Stimulated activated CD4-positive, alpha-beta T cell treated with anti-CD3 and anti-CD28 coated beads, Interleukin-12 subunit alpha, Interleukin-12 subunit beta, amount 100 ng/mL, for 24 hours (primary cell): ENCODE measurements around the gene RAD21L1.
A peak's percentile ranks its signal among the peaks of the same experiment; 100 is the strongest.

ENCODE experiments used
- DNase-seq, 2 experiments: peaks; one replicate each; pipeline ENCODE4 v3.0.0-alpha.2; 2020; ENCODE audit warnings: low read depth in 2 of 2

The RAD21L1 gene

DNA sequence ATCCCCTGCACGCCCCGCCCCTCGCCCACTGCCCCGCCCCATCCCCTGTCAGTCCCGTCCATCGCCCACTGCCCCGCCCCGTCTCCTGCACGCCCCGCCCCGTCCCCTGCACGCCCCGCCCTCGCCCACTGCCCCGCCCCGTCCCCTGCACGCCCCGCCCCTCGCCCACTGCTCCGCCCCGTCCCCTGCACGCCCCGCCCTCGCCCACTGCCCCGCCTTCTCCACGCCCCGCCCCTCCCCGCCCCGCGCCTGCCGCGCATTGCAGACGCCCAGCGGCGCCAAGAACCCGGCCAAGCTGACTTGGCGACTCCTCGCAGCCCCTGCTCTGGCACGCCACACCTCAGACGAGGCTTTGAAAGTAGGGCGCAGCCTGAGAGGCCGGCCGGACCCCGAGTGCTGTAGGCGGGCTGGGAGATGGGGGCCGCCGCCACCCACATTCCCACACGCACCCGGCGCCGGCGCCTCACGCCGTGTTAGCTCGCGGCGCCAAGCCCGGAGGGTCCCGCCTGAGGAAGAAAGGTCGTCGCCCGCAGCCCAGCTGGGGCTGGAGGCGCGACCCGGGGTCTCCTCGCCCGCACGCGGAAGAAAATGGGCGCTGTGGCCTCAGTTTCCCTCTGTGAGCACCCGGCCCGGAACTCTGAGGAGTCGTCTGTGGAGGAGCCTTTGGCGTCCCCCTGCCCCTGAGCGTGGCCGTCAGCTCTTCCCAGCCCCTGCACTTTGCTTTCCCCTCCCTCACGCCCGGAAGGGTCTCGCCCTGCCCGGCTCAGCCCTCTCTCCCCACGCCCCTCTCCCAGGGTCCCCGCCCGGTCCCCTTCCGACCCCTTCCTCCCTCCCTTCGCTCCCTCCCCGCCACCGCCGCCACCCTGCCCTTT is at the start of gene RAD21L1:
TSS of gene RAD21L1 (plus strand) at position 262 of the 872 bp plus-strand sequence. CDS start 2,410 bp downstream, outside the sequence.
- DNase-seq, result peak; percentile 73 to 75

GRCh38 chr20:1177680-1178079 is 48.2 kb upstream of the RAD21L1 start:
- DNase-seq, result no peak

GRCh38 chr20:1178103-1178502 is 47.7 kb upstream of the RAD21L1 start:
- no peak for DNase-seq

- DNase-seq, result no peak
Observed at GRCh38 chr20:1178623-1179022, 47.2 kb upstream of the RAD21L1 start.

- no peak for DNase-seq
Observed at GRCh38 chr20:1180949-1181348, 44.9 kb upstream of the RAD21L1 start.

DNA sequence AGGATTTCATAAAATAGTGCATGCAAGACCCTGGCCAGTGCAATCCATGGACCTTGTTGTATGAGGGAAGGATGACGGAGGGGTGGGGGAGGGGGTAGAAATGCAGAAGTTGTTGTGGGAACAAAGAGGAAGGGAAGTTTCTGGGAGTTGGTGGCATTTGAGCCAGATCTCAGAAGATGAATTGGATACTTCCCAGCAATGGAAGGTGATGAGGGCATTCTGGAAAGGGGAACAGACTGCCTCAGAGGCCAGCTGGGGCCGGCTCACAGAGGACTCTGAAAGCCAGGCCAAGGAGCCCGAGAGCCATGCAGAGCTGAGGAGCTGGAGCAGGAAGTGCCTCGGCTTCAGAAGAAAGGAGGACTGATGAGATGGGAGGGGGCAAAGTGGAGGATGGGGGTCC is 43.7 kb upstream of the RAD21L1 start:
- no peak for DNase-seq

DNA sequence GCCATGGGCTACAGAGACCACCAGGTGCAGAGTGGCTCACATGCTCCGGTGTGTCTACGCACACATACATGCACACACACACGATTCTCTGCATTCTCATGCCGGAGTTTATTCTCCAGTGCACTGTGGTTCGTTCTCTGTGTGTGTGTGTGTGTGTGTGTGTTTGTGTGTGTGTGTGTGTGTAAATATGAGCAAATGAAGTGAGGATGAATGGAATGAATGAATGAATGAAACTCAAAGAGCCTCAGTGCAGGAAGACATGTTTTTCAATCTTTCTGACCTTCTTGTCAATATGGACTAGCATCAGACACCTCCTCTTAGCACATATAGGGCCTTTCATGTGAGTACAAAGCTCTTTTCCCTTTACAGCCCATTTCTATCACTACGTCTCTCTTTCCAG is 42.7 kb upstream of the RAD21L1 start:
- no peak for DNase-seq

DNA sequence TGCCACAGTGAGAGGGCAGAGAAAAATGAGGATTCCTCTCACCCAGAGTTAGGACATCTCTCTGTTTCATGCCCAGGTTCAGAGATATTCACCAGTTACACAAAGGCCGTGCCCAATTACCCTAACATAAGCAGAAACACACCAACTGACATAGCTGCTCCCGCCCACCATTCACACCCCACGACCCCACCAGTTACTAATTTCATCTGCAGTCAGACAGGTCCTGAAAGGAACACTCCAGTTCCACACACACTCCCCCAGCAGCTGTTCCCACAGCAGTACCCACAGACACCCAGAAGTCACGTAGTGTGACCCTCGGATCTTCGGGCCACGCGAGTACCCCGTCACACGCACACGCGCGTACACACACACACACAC is 41.6 kb upstream of the RAD21L1 start:
- DNase-seq, result no peak

DNA sequence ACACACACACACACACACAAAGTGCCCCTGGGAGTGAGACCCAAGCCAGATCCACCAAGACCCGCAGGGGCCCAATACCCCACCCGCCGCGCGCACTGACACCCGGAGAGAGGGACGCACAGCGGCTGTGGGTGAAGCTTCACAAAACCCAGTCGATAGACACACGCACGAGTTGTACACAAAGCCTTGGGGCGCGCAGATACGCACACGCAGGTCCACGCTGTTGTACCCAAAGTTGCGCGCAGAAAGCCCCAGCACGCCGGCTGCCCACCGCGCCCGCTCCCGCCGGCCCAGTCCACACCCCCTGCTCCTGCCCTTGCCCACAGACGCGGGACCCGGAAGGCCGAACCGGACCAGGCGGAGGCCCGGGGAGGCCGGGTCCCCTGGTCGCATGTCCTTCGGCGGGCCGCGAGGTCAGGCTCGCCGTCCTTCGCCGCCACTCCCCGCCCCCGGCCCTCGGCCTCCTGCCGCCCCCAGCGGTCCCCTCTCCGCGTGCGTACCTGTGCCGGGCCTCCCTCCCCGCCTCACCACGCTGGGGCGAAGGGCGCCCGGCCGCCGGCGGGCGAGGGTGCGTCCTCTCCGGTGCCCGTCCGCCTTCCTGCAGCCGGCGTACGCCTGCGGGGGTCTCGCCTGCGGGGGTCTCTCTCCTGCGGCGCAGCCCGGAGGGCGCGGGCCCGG is 41.1 kb upstream of the RAD21L1 start, which contains the start of gene TMEM74B:
TSS of gene TMEM74B (minus strand) at position 344 of the 678 bp plus-strand sequence. CDS start 1,180 bp downstream, outside the sequence.
- DNase-seq, result no peak

GRCh38 chr20:1185316-1185741 is 40.5 kb upstream of the RAD21L1 start:
- no peak for DNase-seq

GRCh38 chr20:1185790-1186334 is 40.0 kb upstream of the RAD21L1 start:
- DNase-seq, result peak in 1 of 2 experiments; percentile 46

GRCh38 chr20:1186367-1186991 is 39.4 kb upstream of the RAD21L1 start:
- no peak for DNase-seq

GRCh38 chr20:1187605-1188171 is 38.2 kb upstream of the RAD21L1 start:
- no peak for DNase-seq

DNA sequence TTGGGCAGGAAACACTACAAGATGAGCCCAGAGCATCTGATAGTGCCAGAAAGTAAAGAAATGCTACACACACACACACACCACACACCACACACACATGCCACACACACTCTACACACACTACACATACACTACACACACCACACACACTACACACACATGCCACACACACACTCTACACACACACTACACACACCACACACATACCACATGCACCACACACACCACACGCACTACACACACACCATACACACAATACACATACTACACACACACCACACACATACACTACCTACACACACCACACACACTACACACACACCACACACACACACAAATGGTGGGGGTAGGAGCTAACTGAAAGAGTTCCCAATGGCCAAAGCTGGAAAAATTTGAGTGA is 37.5 kb upstream of the RAD21L1 start:
- no peak for DNase-seq

DNA sequence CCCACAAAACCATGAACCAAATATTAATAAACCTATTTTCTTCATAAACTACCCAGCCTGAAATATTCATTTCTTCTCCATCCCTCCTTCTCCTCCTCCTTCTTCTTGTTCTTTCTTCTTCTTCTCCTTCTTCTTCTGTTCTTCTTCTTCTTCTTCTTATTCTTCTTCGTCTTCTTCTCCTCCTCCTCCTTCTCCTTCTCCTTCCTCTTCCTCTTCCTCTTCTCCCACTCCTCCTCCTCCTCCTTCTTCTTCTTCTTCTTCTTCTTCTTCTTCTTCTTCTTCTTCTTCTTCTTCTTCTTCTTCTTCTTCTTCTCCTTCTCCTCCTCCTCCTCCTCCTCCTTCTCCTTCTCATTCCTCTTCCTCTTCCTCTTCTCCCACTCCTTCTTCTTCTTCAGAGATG is 36.0 kb upstream of the RAD21L1 start:
- DNase-seq, result no peak

DNA sequence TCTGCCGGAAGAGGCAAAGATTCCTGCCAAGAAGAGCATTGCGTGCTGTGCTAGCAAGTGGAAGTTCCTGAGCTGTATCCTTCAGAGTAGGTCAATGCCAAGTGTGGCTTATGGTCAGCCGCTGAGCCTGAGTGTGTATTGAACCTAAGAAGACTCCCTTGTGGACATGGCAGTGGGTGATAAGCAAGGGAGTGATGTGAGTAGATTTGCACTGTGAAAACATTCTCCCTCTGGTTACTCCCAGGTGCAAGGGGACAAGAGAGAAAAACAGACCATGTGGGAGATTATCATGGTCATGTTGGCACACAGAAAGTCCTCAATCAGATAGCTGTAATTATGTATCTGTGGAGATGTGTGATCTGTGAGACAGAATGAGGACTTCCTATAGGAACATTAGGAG is 35.0 kb upstream of the RAD21L1 start:
- no peak for DNase-seq

DNA sequence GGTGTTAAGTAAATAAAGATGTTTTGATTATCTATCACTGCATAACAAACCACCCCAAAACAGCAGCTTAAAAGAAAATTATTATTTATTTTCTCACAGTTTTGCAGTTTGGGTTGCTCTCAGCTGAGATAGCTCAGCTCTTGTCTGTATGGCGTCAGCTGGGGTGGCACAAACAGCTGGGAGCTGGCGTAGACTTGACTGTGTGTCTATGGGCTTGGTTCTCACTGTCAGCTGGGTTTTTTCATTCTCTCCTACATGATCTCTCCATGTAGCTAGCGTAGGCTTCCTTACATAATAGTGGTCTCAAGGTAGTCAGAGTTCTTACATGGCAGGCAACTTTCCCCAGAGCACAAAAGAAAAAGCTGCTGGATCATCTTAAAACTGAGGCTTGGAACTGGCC is 34.5 kb upstream of the RAD21L1 start:
- no peak for DNase-seq

GRCh38 chr20:1195226-1195625 is 30.6 kb upstream of the RAD21L1 start:
- DNase-seq, result no peak

DNA sequence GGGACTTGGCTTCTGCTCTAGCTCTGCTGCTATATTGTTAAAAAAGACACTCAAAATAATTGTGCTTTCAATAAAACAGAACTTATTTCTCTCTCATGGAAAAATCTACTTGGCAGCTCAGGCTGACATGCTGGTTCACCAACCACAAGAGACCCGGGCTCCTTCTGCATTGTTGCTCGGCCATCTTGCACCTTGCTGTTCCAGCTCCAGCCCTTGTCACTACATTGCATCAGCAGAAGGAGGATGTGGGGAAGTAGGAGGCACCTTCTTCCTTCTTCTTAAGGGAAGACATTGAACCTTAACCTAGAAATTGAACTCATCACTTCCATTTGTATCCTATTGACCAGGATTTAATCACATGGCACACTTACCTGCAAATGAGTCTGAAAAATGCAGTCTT is 29.2 kb upstream of the RAD21L1 start:
- DNase-seq, result no peak

DNA sequence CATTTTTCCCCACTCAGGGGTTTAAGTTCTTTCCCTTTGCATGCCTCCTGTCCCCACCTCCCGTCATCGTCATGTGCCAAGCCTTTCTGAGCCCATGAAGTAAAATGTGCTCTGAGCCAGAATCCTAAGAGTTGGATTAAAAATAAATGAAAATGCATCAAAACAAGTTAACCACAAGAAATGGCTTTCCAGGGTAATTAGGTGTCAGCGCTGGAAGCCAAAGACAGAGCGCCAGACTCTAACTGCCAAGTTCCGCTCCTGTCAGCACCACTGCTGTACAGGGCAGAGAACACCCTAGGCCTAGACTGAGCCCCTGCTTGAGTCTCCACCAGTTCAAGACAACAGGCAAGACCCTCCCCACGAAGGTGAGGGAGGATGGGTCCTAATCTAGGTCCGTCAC is 28.0 kb upstream of the RAD21L1 start:
- no peak for DNase-seq

DNA sequence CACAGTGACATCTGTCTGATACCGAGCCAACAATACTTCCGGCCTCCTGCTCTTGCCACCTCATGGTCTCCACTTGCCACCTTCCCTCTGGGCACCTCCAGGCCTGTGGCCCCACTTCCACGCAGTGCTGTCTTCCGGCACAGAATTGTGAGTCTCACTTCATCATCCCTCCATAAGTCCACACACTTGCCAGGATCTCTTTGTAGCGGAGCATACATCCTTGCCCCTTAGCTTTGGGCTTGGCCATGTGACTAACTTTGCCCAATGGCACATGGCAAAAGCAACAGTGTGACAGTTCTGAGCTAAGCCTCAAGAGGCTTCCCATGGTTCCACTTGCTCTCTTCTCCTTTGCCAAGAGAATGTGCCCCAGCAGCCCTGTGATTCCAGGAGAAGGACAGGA is 27.1 kb upstream of the RAD21L1 start:
- no peak for DNase-seq
